Loucy (cell line): ENCODE results near the gene HOXD1.

Experiments used
- CTCF ChIP-seq: fragments of 200-600 bp; sonication (generic); conservative IDR thresholded peaks from 2 replicates; pipeline ENCODE4 v1.5.1; 2014; ENCODE audit warnings: mild to moderate bottlenecking, antibody characterized with exemption, low read length
- EZH2phosphoT487 ChIP-seq: fragments of 200-600 bp; IDR thresholded peaks from 2 replicates; pipeline ENCODE4 v1.6.1; 2018; ENCODE audit warnings: antibody characterized with exemption, mild to moderate bottlenecking, moderate library complexity, borderline replicate concordance

- TF ChIP-seq CTCF (no peak), EZH2phosphoT487 (no peak)
Measured at GRCh38 chr2:176149481-176149938, 39.0 kb upstream of the HOXD1 start.
